SW 1271 (cell line): ENCODE results near the gene FPR1.

Experiments used
- DNase-seq, 2 experiments: peaks; one replicate each; lab custom pipeline; 2025; lab: John Stamatoyannopoulos, UW

The FPR1 gene

DNA sequence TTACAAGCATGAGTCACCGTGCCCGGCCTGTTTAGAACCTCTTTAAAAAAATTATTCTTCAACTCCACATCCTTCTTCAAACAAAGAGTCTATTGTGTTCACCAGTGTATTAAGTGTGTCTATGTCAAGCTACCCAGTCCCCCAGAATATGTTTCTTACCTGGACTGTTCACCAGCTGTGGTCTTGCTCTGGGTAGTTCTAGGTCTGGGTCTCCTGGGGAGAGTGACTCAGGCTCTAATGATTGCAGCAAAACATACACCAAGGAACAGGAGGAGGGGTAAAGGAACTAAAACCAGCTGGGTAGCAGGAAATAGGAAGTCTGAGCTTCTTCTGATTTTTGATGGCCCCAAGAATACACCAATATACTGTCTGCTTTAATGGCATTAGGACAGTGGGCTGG is at the start of gene FPR1:
Gene FPR1 (minus strand): TSS at position 224 of the 400 bp plus-strand sequence. CDS start 4,884 bp downstream, outside the sequence.
- no peak for DNase-seq

GRCh38 chr19:51800473-51801244 is 49.0 kb upstream of the FPR1 start:
- no peak for DNase-seq

- no peak for DNase-seq
Observed at GRCh38 chr19:51799774-51800472, 48.2 kb upstream of the FPR1 start.

DNA sequence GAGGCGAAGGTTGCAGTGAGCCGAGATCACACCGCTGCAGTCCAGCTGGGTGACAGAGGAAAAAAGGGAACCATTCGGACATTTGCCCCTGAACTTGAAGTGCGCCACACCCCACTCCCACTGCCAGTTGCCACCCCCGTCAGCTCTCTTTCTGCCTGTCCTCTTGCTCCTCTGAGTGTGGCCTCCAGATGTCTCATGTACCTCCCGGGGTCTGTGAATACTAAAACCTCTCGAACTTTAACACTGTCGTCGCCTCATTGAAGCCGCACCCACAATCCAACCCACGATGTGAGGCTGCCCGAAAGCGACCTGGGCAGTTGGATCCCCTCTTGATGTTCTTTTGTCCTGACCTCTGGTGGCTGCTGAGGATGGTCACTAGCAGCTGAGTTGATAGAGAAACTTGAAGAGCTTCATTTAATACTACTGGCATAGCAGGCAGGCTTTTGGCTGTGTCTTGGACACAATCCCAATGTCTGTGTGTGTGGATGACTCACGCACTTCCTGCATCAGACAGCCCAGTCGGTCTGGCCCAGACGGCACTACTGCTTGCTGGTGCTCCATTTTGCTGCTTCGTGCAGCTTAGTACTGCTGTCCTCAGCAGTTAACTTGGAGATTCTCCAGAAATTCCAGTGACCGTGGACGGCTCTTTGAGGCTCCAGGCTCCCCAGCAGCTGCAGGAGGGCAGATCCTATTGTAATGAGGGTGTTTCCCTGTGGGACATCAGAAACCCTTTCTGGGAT is 47.5 kb upstream of the FPR1 start:
- DNase-seq, result peak; percentile 41 to 75

- no peak for DNase-seq
Observed at GRCh38 chr19:51798062-51798461, 46.4 kb upstream of the FPR1 start.

DNA sequence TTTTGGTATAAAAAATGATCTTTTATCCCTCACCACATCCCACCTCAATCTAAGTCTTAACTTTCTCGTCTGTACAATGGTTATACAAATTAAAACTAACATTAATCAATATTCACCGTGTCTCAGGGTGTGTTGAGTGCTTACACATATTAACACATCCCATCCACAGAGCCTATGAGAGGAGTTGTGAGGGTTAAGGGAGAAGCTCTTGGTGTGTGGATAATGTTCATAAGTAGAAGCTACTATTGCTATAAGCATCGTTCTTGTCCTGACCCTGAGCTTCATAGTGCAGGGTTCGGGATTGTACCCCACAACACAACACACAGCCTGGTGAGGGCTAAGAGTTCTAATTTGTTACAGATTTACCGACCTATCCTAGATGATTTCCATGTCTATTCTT is 45.8 kb upstream of the FPR1 start:
- DNase-seq, result no peak

GRCh38 chr19:51796195-51796679 is 44.6 kb upstream of the FPR1 start:
- no peak for DNase-seq

DNA sequence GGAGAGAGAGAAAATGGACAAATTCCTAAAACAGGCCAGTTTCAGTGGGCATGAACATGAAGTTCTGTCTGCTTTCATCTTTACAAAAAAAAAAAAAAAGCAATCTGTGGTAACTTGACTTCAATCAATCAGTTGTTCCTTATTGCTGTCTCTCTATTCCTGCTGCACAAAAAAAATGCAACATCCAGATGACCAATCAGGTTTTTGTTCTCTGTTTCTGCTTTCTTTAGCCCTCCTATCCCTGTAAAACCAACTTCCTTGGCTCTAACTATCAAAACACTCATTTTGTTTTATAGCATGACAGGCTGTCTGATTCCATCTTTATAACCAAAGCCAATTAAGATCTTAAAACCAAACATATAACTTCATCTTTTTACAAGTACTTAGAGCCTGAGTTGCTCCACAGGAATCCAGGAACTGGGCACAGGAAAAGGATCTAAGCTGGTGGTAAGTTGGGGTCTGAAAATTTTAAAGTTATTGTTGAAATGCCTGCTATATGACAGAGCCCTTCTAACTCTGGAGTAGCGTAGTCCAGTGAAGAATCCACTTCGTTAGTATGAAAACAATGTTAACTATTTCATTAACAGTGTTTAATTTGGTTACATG is 43.3 kb upstream of the FPR1 start, which contains the start of gene FPR3:
Gene FPR3 (plus strand): TSS at position 273 of the 606 bp plus-strand sequence. CDS start 28,592 bp downstream, outside the sequence.
- no peak for DNase-seq

- DNase-seq, result no peak
Observed at GRCh38 chr19:51793994-51794393, 42.3 kb upstream of the FPR1 start.

GRCh38 chr19:51792932-51793331 is 41.3 kb upstream of the FPR1 start:
- DNase-seq, result no peak

DNA sequence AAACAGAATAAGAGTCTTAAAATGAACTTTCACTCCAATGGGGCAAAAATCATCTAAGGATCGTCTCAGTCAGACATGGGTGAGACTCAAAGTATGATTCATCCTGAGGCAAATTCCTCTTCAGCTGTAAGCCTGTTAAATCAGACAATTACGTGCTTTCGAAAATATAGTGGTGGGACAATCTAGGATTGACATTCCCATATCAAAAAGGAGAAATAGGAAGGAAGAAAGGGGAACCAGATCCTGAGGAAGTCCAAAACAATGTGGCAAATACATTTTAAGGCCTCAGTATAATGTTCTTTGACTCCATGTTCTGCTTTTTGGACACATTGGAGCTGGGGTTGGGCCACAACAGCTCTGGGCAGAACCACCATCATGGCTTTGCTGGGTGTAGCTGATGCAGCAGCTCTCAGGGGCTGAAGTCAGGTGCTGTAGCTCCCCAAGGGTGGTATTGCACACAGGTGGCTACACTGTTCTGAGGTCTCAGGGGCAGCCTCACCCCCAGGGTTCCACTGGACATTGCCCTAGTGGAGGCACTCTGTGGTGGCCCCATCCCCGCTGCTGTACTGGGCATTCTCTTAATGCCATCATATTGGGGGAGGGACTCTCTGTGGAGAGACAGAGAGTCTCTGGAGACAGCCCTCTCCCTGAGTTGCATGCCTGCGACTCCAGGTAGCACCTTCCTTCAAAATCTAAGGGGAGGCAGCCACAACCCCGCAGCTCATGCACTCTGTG is 37.5 kb upstream of the FPR1 start:
- DNase-seq, result no peak

DNA sequence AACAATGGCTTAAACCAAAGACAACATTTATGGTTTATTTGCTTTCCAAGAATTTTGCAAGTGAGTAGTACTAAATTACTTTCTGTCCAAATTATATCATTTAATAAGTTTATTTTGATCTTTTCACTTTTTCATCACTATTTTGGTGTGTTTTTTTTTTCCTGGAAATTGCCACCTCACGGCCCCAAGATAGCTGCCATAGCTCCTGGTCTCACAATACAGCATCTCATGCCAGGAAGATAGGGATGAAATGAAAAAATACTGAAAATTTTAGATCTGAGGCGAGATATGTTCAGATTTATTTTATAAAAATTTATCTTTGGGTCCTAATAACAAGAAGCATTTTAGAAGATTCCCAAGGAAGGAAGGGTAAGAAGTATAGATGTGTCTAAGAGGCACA is 36.4 kb upstream of the FPR1 start:
- DNase-seq, result no peak

DNA sequence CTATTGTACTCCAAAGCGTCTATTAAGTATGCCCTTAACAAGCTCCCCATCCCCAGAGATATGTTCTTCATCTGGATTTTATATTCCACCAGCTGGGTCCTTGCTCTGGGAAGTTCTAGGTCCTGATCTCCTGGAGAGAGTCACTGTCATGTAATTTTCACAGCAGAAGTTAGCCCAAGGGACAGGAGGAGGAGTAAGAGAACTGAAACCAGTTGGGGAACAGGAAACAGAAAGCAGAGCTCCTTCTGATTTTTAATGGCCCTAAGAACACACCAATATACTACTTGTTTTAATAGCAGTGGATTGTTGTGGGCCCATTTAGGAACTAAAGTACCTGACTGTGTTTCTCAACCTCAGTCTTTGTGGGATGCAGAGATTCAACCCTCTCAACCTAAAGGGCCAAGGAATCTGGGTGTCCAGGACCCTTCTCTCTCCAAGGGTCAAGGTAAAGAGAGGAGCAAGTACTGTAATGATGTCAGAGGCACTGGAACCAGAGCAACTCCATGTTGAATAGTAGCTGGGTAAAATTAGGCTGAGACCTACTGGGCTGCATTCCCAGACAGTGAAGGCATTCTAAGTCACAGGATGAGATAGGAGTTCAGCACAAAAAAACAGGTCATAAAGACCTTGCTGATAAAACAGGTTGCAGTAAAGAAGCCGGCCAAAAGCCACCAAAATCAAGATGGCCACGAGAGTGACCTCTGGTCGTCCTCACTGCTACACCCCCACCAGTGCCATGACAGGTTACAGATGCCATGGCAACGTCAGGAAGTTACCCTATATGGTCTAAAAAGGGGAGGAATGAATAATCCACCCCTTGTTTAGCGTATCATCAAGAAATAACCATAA is 35.2 kb upstream of the FPR1 start:
- DNase-seq, result no peak

GRCh38 chr19:51784922-51785690 is 33.4 kb upstream of the FPR1 start:
- DNase-seq, result peak in 1 of 2 experiments; percentile 5

DNA sequence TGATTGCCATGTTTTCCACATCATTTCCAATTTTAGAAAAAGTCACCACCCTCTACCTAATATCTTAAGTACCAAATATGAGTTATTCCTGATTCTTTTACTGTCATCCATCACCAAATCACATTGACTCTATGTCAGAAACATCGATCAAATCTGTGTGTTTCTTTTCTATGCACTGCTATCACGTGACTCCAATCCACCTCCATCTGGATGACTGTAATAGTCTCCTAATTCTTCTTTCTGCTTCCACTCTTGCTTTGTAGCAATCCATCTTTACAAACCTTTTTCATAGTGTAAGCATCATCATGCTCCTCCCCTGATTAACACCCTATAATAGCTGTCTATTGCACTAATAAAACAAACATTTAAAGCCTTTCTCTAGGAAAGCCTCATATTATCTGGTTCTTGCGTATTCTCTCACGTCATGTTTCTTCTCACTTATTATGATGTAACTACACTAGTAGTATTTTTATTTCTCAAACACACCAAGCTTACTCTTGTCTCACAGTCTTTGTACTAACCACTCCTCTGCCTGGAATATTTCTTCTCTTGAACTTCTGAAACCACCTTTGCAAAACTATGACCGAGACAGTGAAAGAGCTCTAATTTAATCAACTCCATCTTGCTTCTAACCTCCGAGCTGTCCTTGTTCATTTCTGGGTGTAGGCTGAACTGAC is 32.6 kb upstream of the FPR1 start:
- DNase-seq, result no peak

GRCh38 chr19:51783372-51783771 is 31.7 kb upstream of the FPR1 start:
- peak in 1 of 2 experiments; percentile 34 for DNase-seq

GRCh38 chr19:51781999-51782398 is 30.3 kb upstream of the FPR1 start:
- no peak for DNase-seq

DNA sequence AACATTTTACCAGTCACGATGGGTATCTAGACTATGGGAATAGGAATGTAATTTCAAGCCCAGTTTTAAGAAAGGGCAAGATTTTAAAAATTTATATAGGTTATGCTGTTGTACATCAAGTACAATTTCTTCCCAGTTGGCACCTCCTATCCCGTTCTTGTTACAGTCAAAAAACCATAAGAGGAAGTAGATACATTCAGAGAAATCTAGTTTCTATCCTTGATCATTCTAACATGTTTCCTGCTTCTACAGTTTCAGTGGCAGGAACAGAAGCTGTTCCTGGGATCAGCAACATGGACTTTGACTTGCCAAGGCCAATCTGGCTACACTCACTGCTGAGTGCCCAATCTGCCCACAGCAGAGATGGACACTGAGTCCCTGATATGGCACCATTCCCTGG is 28.6 kb upstream of the FPR1 start:
- DNase-seq, result no peak

DNA sequence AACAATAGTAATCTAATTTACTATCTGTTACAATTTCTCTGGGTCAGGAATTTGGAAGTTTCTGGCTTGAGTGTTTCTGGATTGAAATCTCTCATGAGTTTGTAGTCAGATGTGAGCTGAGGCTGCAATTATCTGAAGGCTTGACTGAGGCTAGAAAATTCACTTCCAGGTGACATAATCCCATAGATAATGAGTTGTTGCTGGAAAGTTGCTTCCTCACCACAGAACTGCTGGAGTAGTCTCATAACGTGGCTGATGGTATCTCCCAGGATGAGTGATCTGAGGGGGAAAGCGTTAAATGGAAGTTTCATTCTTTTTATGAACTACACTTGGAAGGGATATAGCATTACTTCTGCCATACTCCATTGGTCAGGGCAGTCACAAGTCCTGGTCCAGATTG is 28.0 kb upstream of the FPR1 start:
- no peak for DNase-seq
